Measurements from ENCODE around the gene RAD51AP1.
"Not testable (repeated sequence)": the region's sequence is repeated elsewhere in the genome, so short reads cannot be mapped to it uniquely, and the experiment has no call there.

RAD51AP1 gene, protein sequence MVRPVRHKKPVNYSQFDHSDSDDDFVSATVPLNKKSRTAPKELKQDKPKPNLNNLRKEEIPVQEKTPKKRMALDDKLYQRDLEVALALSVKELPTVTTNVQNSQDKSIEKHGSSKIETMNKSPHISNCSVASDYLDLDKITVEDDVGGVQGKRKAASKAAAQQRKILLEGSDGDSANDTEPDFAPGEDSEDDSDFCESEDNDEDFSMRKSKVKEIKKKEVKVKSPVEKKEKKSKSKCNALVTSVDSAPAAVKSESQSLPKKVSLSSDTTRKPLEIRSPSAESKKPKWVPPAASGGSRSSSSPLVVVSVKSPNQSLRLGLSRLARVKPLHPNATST
- 1.4 to 6.0 reads per million in 2 experiments for total RNA-seq

DNA sequence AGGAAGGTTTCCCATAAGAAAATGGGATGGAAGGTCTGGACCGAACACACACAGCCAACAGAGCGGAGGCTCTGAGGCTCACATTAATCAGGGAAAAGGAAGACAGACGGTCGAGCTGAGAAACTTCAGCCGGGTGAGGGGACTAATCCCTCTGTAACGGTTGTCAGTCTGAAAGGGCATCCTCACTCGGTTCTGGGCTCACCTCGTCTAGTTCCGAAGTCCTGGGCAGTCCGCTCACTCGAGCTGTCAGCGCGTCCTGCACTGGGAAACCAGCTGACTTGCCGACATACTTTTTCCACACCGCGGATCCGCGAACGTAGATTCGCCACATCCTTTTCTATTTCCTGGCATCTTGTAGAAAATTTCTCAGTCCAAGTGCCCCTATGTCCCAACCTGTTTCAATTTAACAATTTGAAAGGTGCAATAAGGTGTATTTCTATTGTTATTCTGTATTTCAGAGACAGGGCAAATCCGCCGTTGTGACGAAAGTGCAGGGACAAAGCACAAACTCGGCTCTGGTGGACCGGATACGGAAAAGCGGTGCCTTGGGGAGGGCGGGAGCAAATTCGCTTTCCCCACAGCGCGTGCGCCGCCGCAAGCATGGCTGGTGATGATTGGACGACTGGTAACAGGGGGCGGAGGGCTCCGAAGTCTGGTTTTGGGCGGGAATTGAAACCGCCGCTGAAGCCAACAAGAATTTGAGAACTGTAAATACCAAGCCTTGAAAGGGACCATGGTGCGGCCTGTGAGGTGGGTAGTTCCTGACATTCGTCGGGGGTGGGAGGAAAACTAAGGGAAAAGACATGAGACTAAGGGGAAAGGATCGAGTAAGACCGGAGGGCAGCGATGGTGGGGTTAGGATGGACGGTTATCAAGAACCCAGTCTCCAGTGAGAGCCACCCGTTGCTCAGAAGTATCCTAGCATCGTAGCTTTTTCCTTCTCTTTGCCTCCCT, at the start of gene RAD51AP1:
Gene RAD51AP1, plus strand, starts transcription at position 684 of the 954 bp plus-strand sequence. Its CDS starts 50 bp downstream, at position 734.
- DNase-seq (ENCODE audit: low read depth), result peak; percentile 93

DNA sequence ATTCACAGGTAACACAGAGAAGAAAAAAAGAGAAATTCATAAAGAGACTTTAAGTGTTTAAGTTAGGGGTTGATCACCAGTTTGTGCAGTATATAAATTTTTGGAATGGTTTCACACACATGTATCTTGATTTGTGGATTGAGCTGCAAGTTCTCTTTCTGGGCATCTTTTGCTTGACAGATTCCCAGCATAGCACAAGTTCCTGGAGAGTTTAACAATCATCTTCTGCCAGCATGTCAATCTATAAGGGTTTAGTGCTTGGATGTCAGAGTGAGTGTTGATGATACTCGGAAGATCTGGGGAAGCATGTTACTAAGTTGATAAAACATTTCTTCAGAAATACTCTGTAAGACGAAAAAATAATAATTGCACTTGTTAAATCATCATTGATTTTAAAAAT, 49.1 kb upstream of the RAD51AP1 start:
- no peak for DNase-seq (ENCODE audit: low read depth)

GRCh38 chr12:4490973-4491372, 47.7 kb upstream of the RAD51AP1 start:
- DNase-seq (ENCODE audit: low read depth), result no peak

DNA sequence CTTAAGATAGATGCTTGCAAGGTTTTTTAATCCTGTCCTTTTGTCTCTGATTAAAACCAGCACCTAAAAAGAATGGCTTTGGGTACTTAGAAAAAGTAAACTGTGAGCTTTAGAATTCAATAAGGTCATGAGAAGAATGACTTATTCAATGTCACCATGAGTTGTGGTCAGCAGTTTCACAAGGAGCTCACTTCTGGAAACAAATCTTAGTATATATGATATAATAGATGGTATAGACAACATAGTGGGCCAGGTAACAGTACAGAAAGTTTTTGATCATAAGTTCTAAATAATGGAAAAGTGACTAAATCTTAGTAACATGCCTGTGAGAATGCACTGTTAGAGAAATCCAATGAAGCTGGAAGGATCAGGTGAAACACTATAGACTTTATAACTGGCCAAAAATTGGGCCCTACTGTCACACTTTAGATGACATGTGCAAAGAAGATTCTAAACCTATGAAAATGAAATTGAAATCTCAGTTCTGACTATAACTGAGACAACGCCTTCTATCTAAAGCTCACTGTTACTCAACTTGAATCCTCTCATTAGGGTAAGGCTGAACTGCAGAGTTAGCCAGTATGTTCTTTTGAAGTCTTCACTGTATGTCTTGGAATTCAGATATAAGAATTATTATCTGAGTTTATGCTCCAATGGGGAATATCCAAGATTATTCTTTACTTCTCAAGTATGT, 42.4 kb upstream of the RAD51AP1 start:
- DNase-seq (ENCODE audit: low read depth), result no peak

DNA sequence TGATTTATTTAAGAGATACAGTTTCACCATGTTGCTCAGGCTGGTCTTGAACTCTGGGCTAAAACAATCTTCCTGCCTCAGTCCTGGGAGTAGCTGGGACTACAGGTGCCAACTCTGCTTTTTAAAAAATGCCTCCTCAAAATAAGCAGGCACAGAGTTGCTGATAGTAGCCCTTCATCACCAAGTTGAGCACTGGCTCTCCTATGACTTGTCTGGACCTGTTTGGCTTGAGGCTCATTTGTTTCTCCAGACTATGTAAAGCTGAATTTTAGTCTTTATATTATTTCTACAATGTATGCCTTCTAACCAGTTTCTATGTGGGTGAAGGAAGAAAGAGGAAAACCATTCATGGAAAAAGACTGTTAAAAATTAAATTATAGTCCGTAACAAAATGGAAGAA, 39.5 kb upstream of the RAD51AP1 start:
- no peak for DNase-seq (ENCODE audit: low read depth)

- no peak for DNase-seq (ENCODE audit: low read depth)
These were observed 33.2 kb upstream of the RAD51AP1 start for GRCh38 chr12:4505376-4505986.

DNA sequence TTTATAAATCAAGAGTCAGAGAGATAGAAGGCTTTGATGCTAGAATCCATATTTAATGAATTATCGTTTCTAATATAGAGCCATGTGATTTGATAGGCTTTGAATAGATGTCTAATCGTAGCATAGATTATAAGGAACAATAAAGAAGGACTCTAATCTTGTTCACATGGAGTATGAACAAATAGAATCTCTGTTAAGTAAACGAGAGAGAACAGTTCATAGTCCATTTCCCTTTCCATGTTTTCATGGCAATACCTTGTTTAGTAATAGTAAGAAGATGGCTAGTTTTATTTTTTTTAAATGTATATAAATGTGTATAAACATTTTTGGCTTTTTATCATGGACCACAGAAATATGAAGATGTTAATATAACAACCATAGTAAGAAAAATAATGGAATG, 32.3 kb upstream of the RAD51AP1 start:
- no peak for DNase-seq (ENCODE audit: low read depth)

DNA sequence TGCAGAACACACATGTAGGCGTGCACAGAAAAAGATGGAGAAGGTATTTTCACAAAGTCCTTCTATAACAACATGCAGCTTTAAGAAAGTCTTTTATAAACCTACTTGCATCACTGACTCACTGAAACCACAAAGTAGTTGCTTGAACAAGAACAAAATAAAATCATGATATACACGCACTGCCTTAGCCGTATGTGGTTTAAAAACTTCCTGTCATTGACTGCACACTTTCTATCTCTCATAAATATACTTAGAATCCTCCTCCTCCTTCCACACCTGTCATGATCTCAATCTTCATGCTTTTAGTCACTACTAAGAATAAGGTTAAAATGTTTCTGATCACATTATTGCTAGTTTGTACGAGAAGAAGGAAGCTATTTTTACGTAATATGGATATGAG, 31.8 kb upstream of the RAD51AP1 start:
- DNase-seq (ENCODE audit: low read depth), result peak; percentile 1

GRCh38 chr12:4508503-4508902, 30.2 kb upstream of the RAD51AP1 start:
- not testable (repeated sequence) for DNase-seq (ENCODE audit: low read depth)

DNA sequence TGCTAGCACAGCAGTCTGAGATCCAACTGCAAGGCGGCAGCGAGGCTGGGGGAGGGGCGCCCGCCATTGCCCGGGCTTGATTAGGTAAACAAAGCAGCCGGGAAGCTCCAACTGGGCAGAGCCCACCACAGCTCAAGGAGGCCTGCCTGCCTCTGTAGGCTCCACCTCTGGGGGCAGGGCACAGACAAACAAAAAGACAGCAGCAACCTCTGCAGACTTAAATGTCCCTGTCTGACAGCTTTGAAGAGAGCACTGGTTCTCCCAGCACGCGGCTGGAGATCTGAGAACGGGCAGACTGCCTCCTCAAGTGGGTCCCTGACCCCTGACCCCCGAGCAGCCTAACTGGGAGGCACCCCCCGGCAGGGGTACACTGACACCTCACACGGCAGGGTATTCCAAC, 29.4 kb upstream of the RAD51AP1 start:
- DNase-seq (ENCODE audit: low read depth), result not testable (repeated sequence)

DNA sequence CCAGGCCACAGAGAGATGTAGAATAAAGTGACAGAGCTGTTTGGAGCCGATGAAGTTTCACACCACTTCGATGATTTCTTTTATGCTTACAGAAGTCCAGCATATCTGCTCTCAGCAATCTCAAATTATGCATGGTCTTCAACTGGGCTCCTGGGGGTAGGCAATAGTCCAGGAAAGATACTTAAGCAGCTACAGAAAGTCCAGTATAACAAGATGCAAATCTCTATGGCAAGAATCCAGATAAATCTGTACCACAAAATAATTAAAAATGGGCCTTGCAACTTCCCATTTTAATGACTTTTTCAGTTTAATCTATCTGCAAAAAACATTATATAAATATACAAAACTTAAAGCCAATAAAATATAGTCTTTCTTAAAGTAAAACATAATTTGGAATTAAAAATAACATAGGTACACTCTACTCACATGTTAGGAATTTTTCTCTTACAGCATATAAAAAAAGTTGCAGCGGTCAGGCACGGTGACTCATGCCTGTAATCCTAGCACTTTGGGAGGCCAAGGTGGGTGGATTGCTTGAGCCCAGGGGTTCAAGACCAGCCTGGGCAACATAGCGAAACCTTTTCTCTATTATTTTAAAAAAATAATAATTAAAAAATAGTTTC, 20.5 kb upstream of the RAD51AP1 start:
- DNase-seq (ENCODE audit: low read depth), result no peak

DNA sequence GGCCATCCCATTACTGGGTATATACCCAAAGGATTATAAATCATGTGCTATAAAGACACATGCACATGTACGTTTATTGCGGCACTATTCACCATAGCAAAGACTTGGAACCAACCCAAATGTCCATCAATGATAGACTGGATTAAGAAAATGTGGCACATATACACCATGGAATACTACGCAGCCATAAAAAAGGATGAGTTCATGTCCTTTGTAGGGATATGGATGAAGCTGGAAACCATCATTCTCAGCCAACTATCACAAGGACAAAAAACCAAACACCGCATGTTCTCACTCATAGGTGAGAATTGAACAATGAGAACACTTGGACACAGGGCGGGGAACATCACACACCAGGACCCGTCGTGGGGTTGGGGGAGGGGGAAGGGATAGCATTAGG, 15.2 kb upstream of the RAD51AP1 start:
- DNase-seq (ENCODE audit: low read depth), result not testable (repeated sequence)

- DNase-seq (ENCODE audit: low read depth), result no peak
These were observed 11.7 kb upstream of the RAD51AP1 start for GRCh38 chr12:4526923-4527546.

- DNase-seq (ENCODE audit: low read depth), result no peak
These were observed 8.5 kb upstream of the RAD51AP1 start for GRCh38 chr12:4530160-4530559.

- DNase-seq (ENCODE audit: low read depth), result no peak
These were observed 7.6 kb upstream of the RAD51AP1 start for GRCh38 chr12:4530982-4531586.

GRCh38 chr12:4535092-4535491, 3.6 kb upstream of the RAD51AP1 start:
- DNase-seq (ENCODE audit: low read depth), result no peak

DNA sequence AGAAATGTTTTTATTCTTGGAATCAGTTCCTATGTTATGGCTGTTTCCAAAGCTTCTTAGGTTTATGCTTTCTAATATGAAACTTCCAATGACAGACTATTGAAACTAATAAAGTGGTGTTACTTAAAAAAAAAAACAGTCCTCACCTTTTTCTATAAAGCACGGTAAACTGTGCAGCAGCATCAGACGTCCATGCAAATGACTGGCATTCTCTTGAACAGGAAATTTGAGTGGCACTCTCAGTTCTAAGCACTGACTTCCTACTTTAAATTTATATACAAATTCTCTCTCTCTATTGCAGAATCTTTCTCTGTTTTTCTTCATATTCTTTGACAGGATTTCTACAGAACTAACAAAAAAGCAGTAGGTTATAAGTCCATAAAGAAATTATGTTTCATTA, 2.8 kb upstream of the RAD51AP1 start:
- DNase-seq (ENCODE audit: low read depth), result no peak

DNA sequence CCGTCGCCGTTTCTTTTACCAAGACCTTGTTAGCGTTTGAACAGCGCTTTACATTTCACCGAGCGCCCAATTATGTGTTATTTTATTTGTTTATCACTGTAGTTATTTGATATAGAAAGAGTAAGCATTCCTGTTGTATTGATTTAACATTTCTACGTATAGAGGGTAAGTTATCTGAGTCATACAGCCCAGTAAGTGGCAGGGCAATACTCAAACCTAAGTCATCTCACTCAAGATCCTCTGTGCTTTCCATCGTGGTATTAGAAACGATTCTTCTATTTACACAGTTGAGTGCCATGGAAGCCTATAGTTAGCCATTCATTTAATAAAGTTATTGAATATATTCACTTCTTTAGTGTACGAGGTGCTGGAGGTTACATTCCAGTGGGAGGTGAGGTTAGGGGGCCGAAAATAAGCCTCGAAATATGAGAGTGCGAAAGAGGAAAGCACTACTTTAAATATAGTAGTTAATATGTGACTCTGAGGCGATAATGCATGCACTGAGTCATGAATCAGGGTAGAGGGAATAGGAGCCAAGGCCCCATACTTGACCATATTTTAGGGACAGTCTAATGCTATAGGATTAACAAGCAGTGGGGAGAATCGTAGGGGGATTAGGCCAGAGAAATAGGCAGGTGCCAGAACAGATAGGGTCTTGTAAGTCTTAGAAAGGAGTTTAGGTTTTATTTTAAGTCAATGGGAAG, 629 bp downstream of the RAD51AP1 start:
- no peak for DNase-seq (ENCODE audit: low read depth)

DNA sequence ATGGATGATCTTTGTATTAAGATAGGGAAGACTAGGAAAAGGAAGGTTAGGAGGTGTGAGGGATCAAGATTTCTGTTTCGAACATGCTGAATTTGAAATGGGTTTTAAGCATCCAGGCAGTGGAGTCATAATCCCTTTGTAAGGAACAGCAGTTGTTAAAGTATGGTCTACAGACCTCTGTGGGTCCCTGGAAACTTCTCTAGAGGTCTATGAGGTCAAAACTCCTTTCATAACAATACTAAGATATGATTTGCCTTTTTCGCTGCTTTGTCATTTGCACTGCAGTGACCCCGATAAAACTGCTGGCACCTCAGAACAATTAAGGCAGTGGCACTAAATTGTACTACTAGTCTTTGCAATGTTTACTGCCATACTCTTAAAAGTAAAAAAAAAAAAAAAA, 1.5 kb downstream of the RAD51AP1 start:
- DNase-seq (ENCODE audit: low read depth), result no peak

DNA sequence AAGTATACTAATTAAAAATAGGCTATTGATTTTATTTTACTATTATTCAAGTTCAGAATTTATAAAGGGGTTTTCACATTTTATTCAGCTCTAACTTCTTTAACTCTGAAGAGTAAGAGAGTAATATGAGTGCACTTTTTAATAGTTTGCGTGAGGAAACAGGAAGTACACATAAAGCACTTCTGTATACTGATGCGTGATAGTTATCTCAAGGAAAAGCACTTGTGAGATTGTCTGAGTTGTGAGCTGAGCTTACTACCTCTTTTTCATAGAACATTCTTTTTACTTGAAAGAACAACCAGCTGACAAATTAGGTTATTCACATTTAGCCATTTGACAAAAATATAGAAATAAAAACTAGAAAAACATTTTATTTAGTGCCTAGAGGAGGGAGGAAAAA, 1.9 kb downstream of the RAD51AP1 start:
- DNase-seq (ENCODE audit: low read depth), result no peak

All from T follicular helper cell (primary cell).